PFSK-1 (cell line): ENCODE data around the gene DAB1.

ENCODE experiments used
- FOXP2 ChIP-seq: optimal IDR thresholded peaks from 2 replicates; pipeline ENCODE3; 2011; ENCODE audit warnings: borderline replicate concordance, control low read depth, inconsistent platforms; ENCODE audit not compliant: insufficient read depth; ENCODE audit errors: extremely low read length, extremely low read depth
- POLR2AphosphoS5 ChIP-seq: IDR thresholded peaks from 2 replicates; pipeline ENCODE4 v1.6.1; 2012; ENCODE audit warnings: low read depth, mild to moderate bottlenecking, control low read depth, low read length, moderate library complexity
- SIN3A ChIP-seq: IDR thresholded peaks from 2 replicates; pipeline ENCODE4 v1.6.1; 2012; ENCODE audit warnings: mild to moderate bottlenecking, low read length, moderate library complexity, borderline replicate concordance; ENCODE audit not compliant: insufficient read depth
- TAF1 ChIP-seq: IDR thresholded peaks from 2 replicates; pipeline ENCODE4 v1.6.1; 2012; ENCODE audit warnings: low read length, control low read depth, borderline replicate concordance; ENCODE audit not compliant: insufficient read depth
- TF ChIP-seq, protein P1 (sequence below), 2 experiments: IDR thresholded peaks; 2 replicates each; pipeline versions ENCODE4 v1.6.1 to v1.8.0; 2011 to 2012; ENCODE audit warnings: low read depth in 2 of 2, low read length in 2 of 2, control low read depth in 1 of 2, inconsistent platforms in 1 of 2, mild to moderate bottlenecking in 1 of 2, moderate library complexity in 1 of 2; ENCODE audit not compliant: insufficient read depth in 1 of 2

DAB1 gene

GRCh38 chr1:57289781-57290180, 134.1 kb downstream of the DAB1 start:
- TF ChIP-seq, protein P1, sequence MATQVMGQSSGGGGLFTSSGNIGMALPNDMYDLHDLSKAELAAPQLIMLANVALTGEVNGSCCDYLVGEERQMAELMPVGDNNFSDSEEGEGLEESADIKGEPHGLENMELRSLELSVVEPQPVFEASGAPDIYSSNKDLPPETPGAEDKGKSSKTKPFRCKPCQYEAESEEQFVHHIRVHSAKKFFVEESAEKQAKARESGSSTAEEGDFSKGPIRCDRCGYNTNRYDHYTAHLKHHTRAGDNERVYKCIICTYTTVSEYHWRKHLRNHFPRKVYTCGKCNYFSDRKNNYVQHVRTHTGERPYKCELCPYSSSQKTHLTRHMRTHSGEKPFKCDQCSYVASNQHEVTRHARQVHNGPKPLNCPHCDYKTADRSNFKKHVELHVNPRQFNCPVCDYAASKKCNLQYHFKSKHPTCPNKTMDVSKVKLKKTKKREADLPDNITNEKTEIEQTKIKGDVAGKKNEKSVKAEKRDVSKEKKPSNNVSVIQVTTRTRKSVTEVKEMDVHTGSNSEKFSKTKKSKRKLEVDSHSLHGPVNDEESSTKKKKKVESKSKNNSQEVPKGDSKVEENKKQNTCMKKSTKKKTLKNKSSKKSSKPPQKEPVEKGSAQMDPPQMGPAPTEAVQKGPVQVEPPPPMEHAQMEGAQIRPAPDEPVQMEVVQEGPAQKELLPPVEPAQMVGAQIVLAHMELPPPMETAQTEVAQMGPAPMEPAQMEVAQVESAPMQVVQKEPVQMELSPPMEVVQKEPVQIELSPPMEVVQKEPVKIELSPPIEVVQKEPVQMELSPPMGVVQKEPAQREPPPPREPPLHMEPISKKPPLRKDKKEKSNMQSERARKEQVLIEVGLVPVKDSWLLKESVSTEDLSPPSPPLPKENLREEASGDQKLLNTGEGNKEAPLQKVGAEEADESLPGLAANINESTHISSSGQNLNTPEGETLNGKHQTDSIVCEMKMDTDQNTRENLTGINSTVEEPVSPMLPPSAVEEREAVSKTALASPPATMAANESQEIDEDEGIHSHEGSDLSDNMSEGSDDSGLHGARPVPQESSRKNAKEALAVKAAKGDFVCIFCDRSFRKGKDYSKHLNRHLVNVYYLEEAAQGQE (IDR thresholded peaks at IDR 0.05; ENCODE audit: insufficient read depth in 1 of 2, low read depth in 2 of 2, low read length in 2 of 2), result no peak
- no peak for TF ChIP-seq FOXP2
- no peak for TF ChIP-seq SIN3A
- TF ChIP-seq TAF1, result no peak
- no peak for TF ChIP-seq POLR2AphosphoS5

GRCh38 chr1:57285992-57286391, 137.9 kb downstream of the DAB1 start:
- TF ChIP-seq FOXP2, result no peak
- TF ChIP-seq TAF1, result no peak
- no peak for TF ChIP-seq POLR2AphosphoS5
- no peak for TF ChIP-seq SIN3A
- TF ChIP-seq, protein P1 (IDR thresholded peaks at IDR 0.05; ENCODE audit: insufficient read depth in 1 of 2, low read depth in 2 of 2, low read length in 2 of 2), result no peak

- TF ChIP-seq, protein P1 (IDR thresholded peaks at IDR 0.05; ENCODE audit: insufficient read depth in 1 of 2, low read depth in 2 of 2, low read length in 2 of 2), result no peak
- TF ChIP-seq TAF1 (no peak), SIN3A (no peak), FOXP2 (no peak), POLR2AphosphoS5 (no peak)
Observed at GRCh38 chr1:57282411-57282810, 141.4 kb downstream of the DAB1 start.

- no peak for TF ChIP-seq SIN3A
- TF ChIP-seq, protein P1 (IDR thresholded peaks at IDR 0.05; ENCODE audit: insufficient read depth in 1 of 2, low read depth in 2 of 2, low read length in 2 of 2), result no peak
- TF ChIP-seq FOXP2, result no peak
- TF ChIP-seq POLR2AphosphoS5, result no peak
- TF ChIP-seq TAF1, result no peak
Observed at GRCh38 chr1:57281324-57281723, 142.5 kb downstream of the DAB1 start.
